LNCaP clone FGC (cell line): ENCODE data around the gene NUTF2.
A peak's percentile ranks its signal among the peaks of the same experiment; 100 is the strongest.
"Not testable (repeated sequence)": the region's sequence is repeated elsewhere in the genome, so short reads cannot be mapped to it uniquely, and the experiment has no call there.

Experiments
- DNase-seq: peaks from one replicate; pipeline ENCODE4 v3.0.0-alpha.2; 2011; ENCODE audit warnings: low read depth
- H3K4me3 ChIP-seq: 2 replicates; pipeline ENCODE4 v1.5.1; 2011; ENCODE audit warnings: mild to moderate bottlenecking, low read depth, low read length, control low read depth
- CTCF ChIP-seq: IDR thresholded peaks from 2 replicates; pipeline ENCODE4 v1.5.1; 2012; ENCODE audit warnings: mild to moderate bottlenecking; ENCODE audit not compliant: control insufficient read depth, insufficient read depth; ENCODE audit errors: extremely low read depth

The NUTF2 gene

DNA sequence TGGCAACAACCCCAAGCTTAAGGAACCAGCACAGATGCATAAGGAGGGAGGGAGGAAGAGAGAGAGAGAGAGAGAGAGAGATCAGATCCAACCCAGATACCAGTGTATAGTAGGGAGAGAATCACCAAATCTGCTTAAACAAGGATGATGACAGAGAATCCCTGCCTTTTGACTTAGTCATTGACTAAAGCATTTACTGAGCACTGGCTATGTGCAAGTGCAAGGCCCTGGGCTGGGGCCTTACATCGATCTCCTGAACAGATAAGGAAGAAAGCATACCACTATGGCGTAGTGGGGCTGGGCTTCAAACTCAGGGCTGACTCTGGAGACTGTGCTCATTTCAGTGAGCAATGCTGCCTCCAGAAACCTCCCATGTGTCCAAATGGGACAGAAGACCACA lies 24.2 kb upstream of the NUTF2 start:
- DNase-seq: no peak
- TF ChIP-seq CTCF: no peak
- no peak overlapping the region for H3K4me3 ChIP-seq

GRCh38 chr16:67825119-67825518 lies 21.6 kb upstream of the NUTF2 start:
- no peak overlapping the region for H3K4me3 ChIP-seq
- DNase-seq: no peak
- no peak for TF ChIP-seq CTCF

- TF ChIP-seq CTCF: no peak
- H3K4me3 ChIP-seq: no peak overlapping the region
- no peak for DNase-seq
These were observed 20.8 kb upstream of the NUTF2 start for GRCh38 chr16:67825906-67826305.

GRCh38 chr16:67828651-67829050 lies 18.1 kb upstream of the NUTF2 start:
- no peak for TF ChIP-seq CTCF
- no peak for DNase-seq
- no peak overlapping the region for H3K4me3 ChIP-seq

DNA sequence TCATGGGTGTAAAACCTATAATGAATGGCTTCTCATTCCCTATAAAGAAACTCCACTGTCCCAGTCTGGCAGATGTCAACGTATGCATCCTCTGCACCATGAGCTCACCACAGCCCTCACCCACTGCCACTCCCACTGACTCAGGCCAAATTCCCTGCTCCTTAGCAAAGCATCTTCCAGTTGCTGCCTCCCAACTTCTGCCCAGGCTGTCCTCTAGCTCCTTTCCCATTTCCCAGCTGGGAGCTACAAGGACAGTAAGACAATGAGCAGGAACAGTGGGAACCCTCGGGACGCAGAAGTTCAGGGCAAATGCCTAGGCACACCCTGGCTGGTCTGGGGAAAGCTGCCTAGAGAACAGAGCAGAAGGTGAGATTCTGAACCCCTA lies 13.7 kb upstream of the NUTF2 start:
- peak overlapping the region; percentile 73 for H3K4me3 ChIP-seq
- DNase-seq: no peak
- no peak for TF ChIP-seq CTCF

GRCh38 chr16:67833415-67834241 lies 13.1 kb upstream of the NUTF2 start:
- TF ChIP-seq CTCF: no peak
- peak; percentile 47 for DNase-seq
- peak overlapping the region; percentile 73 for H3K4me3 ChIP-seq

- H3K4me3 ChIP-seq: peak overlapping the region; percentile 73
- TF ChIP-seq CTCF: no peak
- DNase-seq: no peak
These were observed 12.5 kb upstream of the NUTF2 start for GRCh38 chr16:67834242-67834614.

- not testable (repeated sequence) for DNase-seq, H3K4me3 ChIP-seq
These were observed 9.5 kb upstream of the NUTF2 start for GRCh38 chr16:67837190-67837589.
